ENCODE measurements around the gene LUZP2.

Gene LUZP2

DNA sequence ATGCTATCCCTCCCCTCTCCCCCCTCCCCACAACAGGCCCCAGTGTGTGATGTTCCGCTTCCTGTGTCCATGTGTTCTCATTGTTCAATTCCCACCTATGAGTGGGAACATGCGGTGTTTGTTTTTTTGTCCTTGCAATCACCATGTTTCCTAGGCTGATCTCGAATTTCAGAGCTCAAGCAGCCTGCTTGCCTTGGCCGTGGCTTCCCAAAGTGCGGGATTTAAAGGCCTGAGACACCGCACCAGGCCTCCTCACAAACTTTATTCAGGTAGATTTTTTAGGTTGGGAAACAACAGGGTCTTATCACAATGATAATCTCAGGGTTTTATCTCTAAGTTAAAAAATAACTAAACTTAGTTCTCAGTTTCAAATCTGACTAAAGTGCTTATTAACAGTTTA lies 125.4 kb downstream of the LUZP2 start:
- TF ChIP-seq, protein P1, sequence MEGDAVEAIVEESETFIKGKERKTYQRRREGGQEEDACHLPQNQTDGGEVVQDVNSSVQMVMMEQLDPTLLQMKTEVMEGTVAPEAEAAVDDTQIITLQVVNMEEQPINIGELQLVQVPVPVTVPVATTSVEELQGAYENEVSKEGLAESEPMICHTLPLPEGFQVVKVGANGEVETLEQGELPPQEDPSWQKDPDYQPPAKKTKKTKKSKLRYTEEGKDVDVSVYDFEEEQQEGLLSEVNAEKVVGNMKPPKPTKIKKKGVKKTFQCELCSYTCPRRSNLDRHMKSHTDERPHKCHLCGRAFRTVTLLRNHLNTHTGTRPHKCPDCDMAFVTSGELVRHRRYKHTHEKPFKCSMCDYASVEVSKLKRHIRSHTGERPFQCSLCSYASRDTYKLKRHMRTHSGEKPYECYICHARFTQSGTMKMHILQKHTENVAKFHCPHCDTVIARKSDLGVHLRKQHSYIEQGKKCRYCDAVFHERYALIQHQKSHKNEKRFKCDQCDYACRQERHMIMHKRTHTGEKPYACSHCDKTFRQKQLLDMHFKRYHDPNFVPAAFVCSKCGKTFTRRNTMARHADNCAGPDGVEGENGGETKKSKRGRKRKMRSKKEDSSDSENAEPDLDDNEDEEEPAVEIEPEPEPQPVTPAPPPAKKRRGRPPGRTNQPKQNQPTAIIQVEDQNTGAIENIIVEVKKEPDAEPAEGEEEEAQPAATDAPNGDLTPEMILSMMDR (IDR thresholded peaks at IDR 0.05; ENCODE audit: insufficient read depth, low read depth, low read length, missing control alignments), result no peak
- H3K4me3 ChIP-seq (ENCODE audit: low read length), result no peak overlapping the region
- no peak for DNase-seq (ENCODE audit: low read depth)

DNA sequence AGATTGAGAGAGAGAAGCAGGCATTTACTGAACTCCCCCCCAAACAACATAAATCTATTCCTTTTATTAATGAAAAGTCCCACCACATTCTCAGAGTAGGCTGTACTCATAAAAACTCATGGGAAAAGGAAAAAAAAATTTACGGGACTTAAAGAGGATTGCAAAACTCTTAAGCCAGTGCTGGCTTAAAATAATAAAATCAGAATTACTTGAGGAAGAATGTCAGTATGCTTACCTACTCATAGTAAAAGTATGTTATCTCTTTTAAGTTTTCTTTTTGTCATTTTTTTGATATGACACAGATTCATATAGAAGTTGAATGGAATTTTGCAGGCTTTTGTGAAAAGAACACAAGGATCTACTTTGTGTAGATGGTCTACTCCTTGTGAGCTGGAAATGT lies 126.3 kb downstream of the LUZP2 start:
- DNase-seq (ENCODE audit: low read depth), result no peak
- no peak overlapping the region for H3K4me3 ChIP-seq (ENCODE audit: low read length)
- TF ChIP-seq, protein P1 (IDR thresholded peaks at IDR 0.05; ENCODE audit: insufficient read depth, low read depth, low read length, missing control alignments), result no peak

DNA sequence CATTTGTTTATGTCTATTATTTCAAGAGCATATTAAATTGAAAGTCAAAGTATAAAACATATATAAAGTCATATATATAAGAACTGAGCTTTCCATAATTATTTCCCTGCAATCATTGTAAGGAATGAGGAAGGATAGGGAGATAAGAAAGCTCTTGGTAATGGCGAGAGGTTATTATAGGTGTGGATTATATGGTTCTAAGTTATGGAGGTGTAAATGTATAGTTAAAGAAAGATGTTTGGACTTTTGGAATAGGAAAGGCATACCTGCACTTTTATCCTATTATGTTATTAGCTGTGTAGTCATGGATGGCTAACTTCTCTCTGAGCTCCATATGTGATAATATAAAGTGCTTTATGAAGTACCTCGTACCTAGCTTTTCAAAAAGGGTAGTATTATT lies 127.6 kb downstream of the LUZP2 start:
- TF ChIP-seq, protein P1 (IDR thresholded peaks at IDR 0.05; ENCODE audit: insufficient read depth, low read depth, low read length, missing control alignments), result no peak
- no peak for DNase-seq (ENCODE audit: low read depth)
- no peak overlapping the region for H3K4me3 ChIP-seq (ENCODE audit: low read length)

DNA sequence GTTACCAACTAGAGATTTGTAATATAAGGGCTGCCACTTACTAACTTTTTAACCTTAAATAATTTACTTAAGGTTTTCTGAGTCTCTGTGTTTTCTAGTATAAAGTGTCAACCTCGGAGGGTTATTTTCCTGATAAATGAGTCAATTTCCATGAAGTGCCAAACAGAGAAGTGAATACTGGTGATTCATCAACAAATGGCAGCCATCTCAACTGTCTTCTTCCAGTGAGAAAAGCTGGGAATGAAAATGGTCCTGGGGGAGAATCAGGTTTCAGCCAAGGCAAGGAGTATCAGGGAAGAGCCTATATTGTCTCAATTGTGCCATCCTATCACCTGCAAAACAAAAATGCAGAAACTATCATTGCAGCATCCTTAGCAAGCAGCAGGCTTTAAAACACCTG lies 129.1 kb downstream of the LUZP2 start:
- H3K4me3 ChIP-seq (ENCODE audit: low read length), result no peak overlapping the region
- TF ChIP-seq, protein P1 (IDR thresholded peaks at IDR 0.05; ENCODE audit: insufficient read depth, low read depth, low read length, missing control alignments), result no peak
- DNase-seq (ENCODE audit: low read depth), result no peak

DNA sequence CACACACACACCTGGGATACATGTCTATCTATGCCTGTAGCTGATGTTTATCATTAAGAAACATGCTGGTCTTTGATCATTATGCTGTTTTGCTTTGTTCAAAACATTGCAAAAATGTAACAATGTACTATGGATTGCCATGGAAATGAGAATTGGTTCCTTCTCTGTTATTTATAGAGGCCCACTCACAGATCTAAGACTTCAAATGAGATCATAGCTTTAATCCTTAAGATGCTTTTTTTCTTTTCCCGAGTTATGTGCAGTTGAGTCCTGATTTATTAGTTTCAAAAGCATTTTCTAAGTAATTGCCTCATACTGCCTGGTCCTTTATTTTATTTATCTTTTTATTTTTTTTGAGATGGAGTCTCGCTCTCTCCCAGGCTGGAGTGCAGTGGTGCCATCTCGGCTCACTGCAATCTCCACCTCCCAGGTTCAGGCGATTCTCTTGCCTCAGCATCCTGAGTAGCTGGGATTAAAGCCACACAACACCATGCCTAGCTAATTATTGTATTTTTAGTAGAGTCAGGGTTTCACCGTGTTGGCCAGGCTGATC lies 131.4 kb downstream of the LUZP2 start:
- H3K4me3 ChIP-seq (ENCODE audit: low read length), result no peak overlapping the region
- TF ChIP-seq, protein P1 (IDR thresholded peaks at IDR 0.05; ENCODE audit: insufficient read depth, low read depth, low read length, missing control alignments), result no peak
- no peak for DNase-seq (ENCODE audit: low read depth)

DNA sequence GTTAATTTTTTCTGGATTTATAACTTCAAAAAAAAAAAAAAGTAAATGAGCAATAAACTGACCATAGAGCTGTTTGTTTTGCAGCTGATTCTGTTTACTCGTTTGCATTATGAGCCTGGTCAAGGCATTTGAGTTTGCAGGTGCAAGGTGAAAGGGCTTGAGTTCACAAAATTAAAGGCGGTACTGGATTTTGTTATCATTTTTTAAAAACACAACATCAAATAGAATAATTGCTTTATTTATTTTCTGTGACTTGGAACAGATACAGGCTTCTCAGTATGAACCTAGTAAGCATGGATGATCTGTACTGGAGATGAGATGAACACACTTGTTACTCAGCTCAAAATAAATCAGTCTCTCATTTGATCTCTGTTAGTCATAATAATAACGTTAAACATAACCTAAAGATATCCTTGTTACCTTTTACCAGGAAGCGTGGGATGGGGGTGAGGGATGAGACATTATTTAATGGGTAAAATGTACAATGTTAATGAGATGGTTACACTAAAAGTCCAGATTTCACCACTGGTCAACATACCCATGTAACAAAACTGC lies 137.8 kb downstream of the LUZP2 start:
- no peak overlapping the region for H3K4me3 ChIP-seq (ENCODE audit: low read length)
- DNase-seq (ENCODE audit: low read depth), result no peak
- TF ChIP-seq, protein P1 (IDR thresholded peaks at IDR 0.05; ENCODE audit: insufficient read depth, low read depth, low read length, missing control alignments), result no peak
